AML-193 (cell line): Measurements from ENCODE around the gene NISCH.

Source experiments
- DNase-seq, 2 experiments: peaks; one replicate each; lab custom pipeline; 2025; lab: John Stamatoyannopoulos, UW

The NISCH gene

DNA sequence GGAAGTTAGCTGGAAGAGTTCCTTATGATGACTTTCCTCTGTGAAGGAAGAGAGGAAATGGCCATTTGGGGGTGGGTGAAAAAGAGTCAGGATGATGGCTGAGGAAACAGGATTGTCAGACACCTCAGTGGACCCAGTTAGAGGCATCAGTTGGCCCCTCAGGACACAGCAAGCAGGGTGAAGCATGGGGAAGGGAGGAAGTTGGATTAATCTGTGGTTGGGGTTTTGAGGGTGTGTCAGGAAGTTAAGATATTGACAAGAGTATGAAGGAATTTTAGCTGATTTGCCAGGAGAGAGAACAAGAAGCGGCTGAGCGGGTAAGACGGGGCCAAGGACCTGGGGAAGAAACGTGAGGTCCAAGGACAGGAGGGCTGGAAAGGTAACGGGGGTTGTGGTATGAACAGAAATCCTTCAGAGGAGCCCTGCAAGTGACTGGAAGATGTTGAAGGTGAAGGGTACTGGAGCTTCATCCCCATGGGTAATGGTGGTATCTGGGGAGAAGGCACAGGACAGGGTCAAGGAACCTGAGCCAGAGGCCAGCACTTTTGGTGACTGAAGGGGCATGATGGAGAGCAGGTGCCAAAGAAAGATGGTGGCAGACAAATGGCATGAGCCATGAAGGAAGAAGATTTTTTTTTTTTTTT, 83.7 kb downstream of the NISCH start:
- peak; percentile 14 to 36 for DNase-seq

DNA sequence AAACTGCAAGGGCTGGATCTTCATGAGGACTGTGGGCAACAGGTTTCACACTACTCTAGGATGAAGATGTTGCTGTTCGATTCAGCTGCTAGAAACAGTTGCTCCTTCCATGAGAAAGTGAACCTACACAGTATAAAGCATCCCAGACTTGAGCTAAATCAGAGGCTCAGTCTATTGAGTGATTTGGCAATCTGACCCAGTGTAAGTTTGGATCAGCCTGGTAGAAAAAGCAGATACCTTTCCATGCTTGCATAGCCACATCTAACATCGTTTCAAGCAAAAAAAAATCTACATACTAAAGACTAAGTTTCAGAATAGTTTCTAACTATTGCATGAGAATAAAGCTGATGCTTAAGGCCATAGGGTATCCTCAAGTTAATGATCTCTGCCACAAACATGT, 85.6 kb downstream of the NISCH start:
- DNase-seq, result no peak
